H1 (cell line): ENCODE data around the gene SPATS1.

Source experiments
- CEBPB ChIP-seq: IDR thresholded peaks from 2 replicates; pipeline ENCODE4 v1.6.1; 2012; ENCODE audit warnings: low read depth, low read length
- CTCF ChIP-seq, 3 experiments: IDR thresholded peaks; 1 replicate in 2 of 3; 2 replicates in 1 of 3; pipeline versions ENCODE4 v1.5.1 to v1.6.1; 2011; ENCODE audit warnings: low read length in 3 of 3, mild to moderate bottlenecking in 3 of 3, inconsistent platforms in 2 of 3, low read depth in 1 of 3, moderate library complexity in 1 of 3; ENCODE audit not compliant: insufficient read depth in 1 of 3; ENCODE audit errors: control extremely low read depth in 1 of 3
- EZH2 ChIP-seq: fragments of 200-600 bp; sonication (generic); IDR thresholded peaks from 2 replicates; pipeline ENCODE4 v1.7.1; 2012; ENCODE audit warnings: low read depth, mild to moderate bottlenecking, moderate library complexity, low read length, inconsistent platforms; ENCODE audit not compliant: severe bottlenecking
- FOSL1 ChIP-seq: IDR thresholded peaks from 2 replicates; pipeline ENCODE4 v1.6.1; 2011; ENCODE audit warnings: mild to moderate bottlenecking, low read depth, low read length, moderate library complexity; ENCODE audit not compliant: insufficient read depth
- HDAC6 ChIP-seq: IDR thresholded peaks from one replicate; pipeline ENCODE4 v1.7.1; 2012; ENCODE audit warnings: low read depth, mild to moderate bottlenecking, inconsistent platforms, low read length, moderate library complexity
- JUND ChIP-seq: IDR thresholded peaks from 2 replicates; pipeline ENCODE4 v1.6.1; 2011; ENCODE audit warnings: mild to moderate bottlenecking, improper control_type of control experiment, low read length
- MAFK ChIP-seq: IDR thresholded peaks from 2 replicates; pipeline ENCODE4 v1.6.1; 2012; ENCODE audit warnings: low read depth, mild to moderate bottlenecking, improper control_type of control experiment, low read length
- NRF1 ChIP-seq: IDR thresholded peaks from 2 replicates; pipeline ENCODE4 v1.6.1; 2011; ENCODE audit warnings: mild to moderate bottlenecking, low read depth, low read length, improper control_type of control experiment
- POLR2A ChIP-seq, 2 experiments: IDR thresholded peaks; 1 replicate in 1 of 2; 2 replicates in 1 of 2; pipeline ENCODE4 v1.6.1; 2011; ENCODE audit warnings: low read depth in 2 of 2, low read length in 2 of 2, mild to moderate bottlenecking in 2 of 2; ENCODE audit errors: control extremely low read depth in 1 of 2
- POLR2AphosphoS5 ChIP-seq: IDR thresholded peaks from 2 replicates; pipeline ENCODE4 v1.6.1; 2011; ENCODE audit warnings: low read depth, low read length
- RAD21 ChIP-seq, 2 experiments: IDR thresholded peaks in 1 of 2; conservative IDR thresholded peaks in 1 of 2; 2 replicates each; pipeline ENCODE4 v1.6.1; 2011; ENCODE audit warnings: low read depth in 2 of 2, low read length in 2 of 2, improper control_type of control experiment in 1 of 2, inconsistent platforms in 1 of 2, mild to moderate bottlenecking in 1 of 2, moderate library complexity in 1 of 2
- RFX5 ChIP-seq: IDR thresholded peaks from 2 replicates; pipeline ENCODE4 v1.6.1; 2011; ENCODE audit warnings: low read depth, low read length, improper control_type of control experiment, borderline replicate concordance
- TBP ChIP-seq: IDR thresholded peaks from 2 replicates; pipeline ENCODE4 v1.6.1; 2011; ENCODE audit warnings: low read depth, low read length, improper control_type of control experiment
- YY1 ChIP-seq: IDR thresholded peaks from 2 replicates; pipeline ENCODE4 v1.6.1; 2011; ENCODE audit warnings: low read depth, mild to moderate bottlenecking, low read length

- TF ChIP-seq CTCF (IDR thresholded peaks at IDR 0.05; ENCODE audit: control extremely low read depth in 1 of 3, insufficient read depth in 1 of 3, low read depth in 1 of 3, low read length in 3 of 3) (no peak), CEBPB (no peak), EZH2 (no peak), MAFK (no peak), FOSL1 (no peak), POLR2AphosphoS5 (no peak), RFX5 (no peak), POLR2A (IDR thresholded peaks at IDR 0.05; ENCODE audit: control extremely low read depth in 1 of 2, low read depth in 2 of 2, low read length in 2 of 2) (no peak), RAD21 (IDR thresholded peaks at IDR 0.05 in 1 of 2, conservative IDR thresholded peaks at IDR 0.05 in 1 of 2; ENCODE audit: low read depth in 2 of 2, low read length in 2 of 2) (no peak), NRF1 (no peak), JUND (no peak), HDAC6 (no peak), TBP (no peak), YY1 (no peak)
Observed at GRCh38 chr6:44341095-44341890, 1.2 kb upstream of the SPATS1 start.
